K562 (cell line): Measurements from ENCODE around the gene HCFC1R1. TPM values are rescaled to one million over a fixed set of nuclear protein-coding genes. Genes with fewer than 3 reads are reported as not detected.

Experiments used
- ARID1B ChIP-seq: fragments of 450-650 bp; IDR thresholded peaks from 2 replicates; pipeline ENCODE4 v1.6.1; 2016; ENCODE audit warnings: antibody characterized with exemption, mild to moderate bottlenecking, inconsistent platforms
- CBFA2T3 ChIP-seq: fragments of 450-650 bp; IDR thresholded peaks from 2 replicates; pipeline ENCODE4 v1.6.1; 2017
- DIDO1 ChIP-seq: fragments of 450-650 bp; IDR thresholded peaks from 2 replicates; pipeline ENCODE4 v1.6.1; 2016; ENCODE audit warnings: low read depth, missing biosample characterization, missing genetic modification characterization
- LCOR ChIP-seq: sonication (generic); formaldehyde crosslinking; IDR thresholded peaks from 2 replicates; pipeline ENCODE4 v1.8.0; 2022; ENCODE audit warnings: mild to moderate bottlenecking, missing genetic modification reagents
- MAZ ChIP-seq, 2 experiments: fragments of 450-650 bp in 1 of 2; sonication (generic) in 1 of 2; formaldehyde crosslinking; IDR thresholded peaks in 1 of 2; conservative IDR thresholded peaks in 1 of 2; 2 replicates each; pipeline versions ENCODE4 v1.4.0 to v1.5.0; 2020; ENCODE audit warnings: mild to moderate bottlenecking in 1 of 2, missing genetic modification reagents in 1 of 2
- MECOM ChIP-seq: fragments of 250-450 bp; sonication (Bioruptor Pico); IDR thresholded peaks from 2 replicates; pipeline ENCODE4 v1.8.0; 2022; ENCODE audit warnings: inconsistent platforms
- MIER1 ChIP-seq: fragments of 450-650 bp; IDR thresholded peaks from 2 replicates; pipeline ENCODE4 v1.6.1; 2016; ENCODE audit warnings: antibody characterized with exemption, mild to moderate bottlenecking, low read depth
- MYNN ChIP-seq, 2 experiments: sonication (generic); formaldehyde crosslinking in 1 of 2; IDR thresholded peaks; 2 replicates each; pipeline versions ENCODE4 v1.5.0 to v1.6.1; 2016 to 2020; ENCODE audit warnings: antibody characterized with exemption in 1 of 2, missing genetic modification reagents in 1 of 2
- RERE ChIP-seq: sonication (generic); formaldehyde crosslinking; IDR thresholded peaks from 2 replicates; pipeline ENCODE4 v1.8.0; 2023; ENCODE audit warnings: missing genetic modification reagents, mild to moderate bottlenecking, borderline replicate concordance
- RFX7 ChIP-seq: fragments of 250-450 bp; sonication (Bioruptor Pico); IDR thresholded peaks from 2 replicates; pipeline ENCODE4 v1.5.1; 2021; ENCODE audit warnings: mild to moderate bottlenecking
- SMAD4 ChIP-seq: fragments of 250-450 bp; sonication (Bioruptor Pico); conservative IDR thresholded peaks from 2 replicates; pipeline ENCODE4 v1.8.0; 2021; ENCODE audit warnings: inconsistent platforms, mild to moderate bottlenecking, moderate library complexity
- SOX6 ChIP-seq: fragments of 450-650 bp; IDR thresholded peaks from 2 replicates; pipeline ENCODE4 v1.6.1; 2014; ENCODE audit warnings: mild to moderate bottlenecking
- TCF3 ChIP-seq: sonication (generic); formaldehyde crosslinking; IDR thresholded peaks from 2 replicates; pipeline ENCODE4 v1.4.0; 2020; ENCODE audit warnings: mild to moderate bottlenecking, missing genetic modification reagents
- TGIF2 ChIP-seq: sonication (generic); formaldehyde crosslinking; IDR thresholded peaks from 2 replicates; pipeline ENCODE4 v1.8.1; 2022; ENCODE audit warnings: mild to moderate bottlenecking, missing genetic modification reagents, moderate library complexity
- THRA ChIP-seq: fragments of 450-650 bp; IDR thresholded peaks from 2 replicates; pipeline ENCODE4 v1.6.1; 2017; ENCODE audit warnings: mild to moderate bottlenecking, moderate library complexity
- TOE1 ChIP-seq, 2 experiments: fragments of 450-650 bp in 1 of 2; sonication (generic) in 1 of 2; formaldehyde crosslinking in 1 of 2; IDR thresholded peaks; 2 replicates each; pipeline versions ENCODE4 v1.7.1 to v1.8.0; 2016 to 2022; ENCODE audit warnings: borderline replicate concordance in 2 of 2, mild to moderate bottlenecking in 2 of 2, antibody characterized with exemption in 1 of 2, inconsistent platforms in 1 of 2, low read depth in 1 of 2, missing genetic modification reagents in 1 of 2, moderate library complexity in 1 of 2
- ZNF212 ChIP-seq: fragments of 450-650 bp; formaldehyde crosslinking; IDR thresholded peaks from 2 replicates; pipeline ENCODE4 v1.4.0; 2020; ENCODE audit warnings: mild to moderate bottlenecking
- ZNF561 ChIP-seq: fragments of 450-650 bp; formaldehyde crosslinking; conservative IDR thresholded peaks from 2 replicates; pipeline ENCODE4 v1.4.0; 2020; ENCODE audit warnings: mild to moderate bottlenecking, moderate library complexity
- ZNF79 ChIP-seq: fragments of 250-450 bp; sonication (Bioruptor Pico); IDR thresholded peaks from 2 replicates; pipeline ENCODE4 v1.4.0; 2020; ENCODE audit warnings: low read depth, mild to moderate bottlenecking, moderate library complexity
- polyA plus RNA-seq, 8 experiments: library from polyadenylated mRNA; depleted of rRNA in 4 of 8; stranded (reverse) in 5 of 8; unstranded in 3 of 8; fragments of >200 nt; fragmentation: Nextera tagmentation in 2 of 8; fragmentation: Illumina TruSeq in 1 of 8; extraction: Ambion mirVana in 2 of 8; extraction: Trizol in 1 of 8; gene quantifications; 2 replicates each; pipeline versions ENCODE4 v1.2.1 to v1.2.3, GENCODE V29; 2011 to 2014; ENCODE audit warnings: inconsistent platforms in 1 of 8, missing spikeins in 1 of 8
- total RNA-seq, 7 experiments: library from RNA; depleted of rRNA in 6 of 7; stranded (reverse); fragments of >200 nt in 6 of 7; fragmentation: Illumina TruSeq in 2 of 7; extraction: Trizol in 2 of 7; gene quantifications; 2 replicates each; pipeline versions ENCODE4 v1.2.1 to v1.2.3, GENCODE V29; 2011 to 2021; ENCODE audit warnings: low replicate concordance in 1 of 7

Gene HCFC1R1
- total and polyA plus RNA-seq, 9 of the 15 experiments (the other 6 are each of a cell fraction or from before 2014, with no cell fraction given) = 2.2 to 29.0 (median 11.2) TPM

DNA sequence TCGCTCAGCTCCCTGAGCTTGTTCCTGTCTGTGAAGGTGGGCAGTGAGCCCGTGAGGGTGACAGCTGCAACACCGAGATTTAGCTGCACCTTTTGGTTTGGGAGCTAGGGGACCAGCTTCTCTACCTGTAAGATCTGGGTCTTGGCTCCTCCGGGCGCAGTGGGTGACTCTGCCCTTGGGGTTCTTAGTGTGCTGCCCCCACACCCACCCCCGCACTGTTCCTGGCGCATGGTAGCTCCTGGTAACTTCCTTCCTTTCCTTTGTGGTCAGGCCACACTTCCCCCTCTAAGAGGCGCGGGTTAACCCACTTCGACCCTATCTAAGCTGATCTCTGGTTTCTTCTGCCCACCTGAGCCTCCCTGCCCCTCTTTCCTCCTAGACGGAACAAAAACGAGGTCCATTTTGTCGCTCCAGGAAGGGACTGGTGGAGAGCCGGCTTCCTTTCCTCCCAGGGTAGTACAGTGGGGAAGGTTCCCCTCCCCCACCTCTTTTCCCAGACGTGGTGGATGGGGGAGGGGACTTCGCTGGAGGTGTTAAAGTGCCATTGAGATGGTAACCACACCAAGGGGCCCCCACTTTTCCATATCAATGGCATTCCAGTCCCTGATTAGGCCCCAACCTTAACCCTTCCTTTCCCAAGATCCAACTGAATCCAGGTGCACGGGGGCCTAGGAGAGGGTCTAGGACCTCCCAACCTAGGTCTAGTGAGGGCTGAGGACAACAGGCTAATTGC is 15.6 kb downstream of the HCFC1R1 start (continued):
- TF ChIP-seq RFX7 (CRISPR knock-in tag) = no peak
- TF ChIP-seq MECOM (CRISPR knock-in tag) = no peak
- TF ChIP-seq RERE = no peak
- no peak for TF ChIP-seq LCOR (CRISPR knock-in tag)
- no peak for TF ChIP-seq ZNF79 (CRISPR knock-in tag)
- TF ChIP-seq SOX6 = peak; percentile 49; the same call in 1 of the 2 replicates
- TF ChIP-seq ZNF212 (CRISPR knock-in tag) = no peak
- TF ChIP-seq DIDO1 = no peak
- TF ChIP-seq ZNF561 (CRISPR knock-in tag) = no peak
- peak; percentile 71; the same call in 1 of the 2 replicates for TF ChIP-seq SMAD4 (CRISPR knock-in tag)
- TF ChIP-seq TGIF2 (CRISPR knock-in tag) = no peak
- TF ChIP-seq MAZ (CRISPR knock-in tag; conservative IDR thresholded peaks at IDR 0.05 in 1 of 2, IDR thresholded peaks at IDR 0.05 in 1 of 2) = peak; percentile 46 to 66; a peak in 2 of 4 replicates
- no peak for TF ChIP-seq TCF3
- TF ChIP-seq THRA = no peak
- no peak for TF ChIP-seq MIER1
- no peak; the same call in 1 of the 2 replicates for TF ChIP-seq CBFA2T3
- peak; percentile 44; the same call in 1 of the 2 replicates for TF ChIP-seq TOE1 (IDR thresholded peaks at IDR 0.05; ENCODE audit: borderline replicate concordance)
- TF ChIP-seq TOE1 (CRISPR knock-in tag; IDR thresholded peaks at IDR 0.05; ENCODE audit: borderline replicate concordance, low read depth) = no peak
- peak; percentile 68 for TF ChIP-seq MYNN (IDR thresholded peaks at IDR 0.05)
- TF ChIP-seq MYNN (CRISPR knock-in tag; IDR thresholded peaks at IDR 0.05) = no peak
- TF ChIP-seq ARID1B = peak; percentile 63
